ENCODE measurements around the gene CENPA. TPM values are rescaled to one million over a fixed set of nuclear protein-coding genes. Genes with fewer than 3 reads are reported as not detected.

CENPA gene
- total and polyA plus RNA-seq, 12 donors, result 0.20 to 4.5 (median 0.83) TPM; not detected in 4

GRCh38 chr2:26809211-26809610 lies 23.4 kb downstream of the CENPA start:
- Histone ChIP-seq H3K9me3 (replicated peaks in 1 of 3) (no peaks in the 10 kb centered on the region), H3K4me1 (replicated peaks in 1 of 2) (no peaks in the 10 kb centered on the region), H3K36me3 (replicated peaks in 1 of 2) (no peaks in the 10 kb centered on the region), H3K4me3 (no peak overlapping the region), H3K27ac (no peak overlapping the region), H3K27me3 (no peaks in the 10 kb centered on the region)
- intact Hi-C loops (cut with DNase I), result no loop called here
- no peak for DNase-seq
- WGBS, 4 donors, result 79 to 94% (median 89%) methylated on average over 3 of the region's 3 CpGs
- TF ChIP-seq POLR2A (IDR thresholded peaks at IDR 0.05) (no peak), CTCF (IDR thresholded peaks at IDR 0.05) (no peak)

GRCh38 chr2:26809876-26810577 lies 24.2 kb downstream of the CENPA start:
- H3K4me3 ChIP-seq, result no peak overlapping the region
- intact Hi-C loops (cut with DNase I), result no loop called here
- no peaks in the 10 kb centered on the region for H3K4me1 ChIP-seq (replicated peaks in 1 of 2)
- H3K9me3 ChIP-seq (replicated peaks in 1 of 3), result no peaks in the 10 kb centered on the region
- WGBS, 4 donors, result 58 to 62% (median 60%) methylated on average over 6 of the region's 6 CpGs
- no peak for TF ChIP-seq POLR2A (IDR thresholded peaks at IDR 0.05)
- no peaks in the 10 kb centered on the region for H3K36me3 ChIP-seq (replicated peaks in 1 of 2)
- DNase-seq, result no peak
- H3K27ac ChIP-seq, result no peak overlapping the region
- H3K27me3 ChIP-seq, result no peaks in the 10 kb centered on the region

GRCh38 chr2:26811261-26811660 lies 25.4 kb downstream of the CENPA start:
- DNase-seq, result no peak
- TF ChIP-seq POLR2A (IDR thresholded peaks at IDR 0.05), result no peak
- TF ChIP-seq CTCF (IDR thresholded peaks at IDR 0.05), result no peak
- Histone ChIP-seq H3K27me3 (no peaks in the 10 kb centered on the region), H3K36me3 (replicated peaks in 1 of 2) (no peaks in the 10 kb centered on the region), H3K27ac (no peak overlapping the region), H3K9me3 (replicated peaks in 1 of 3) (no peaks in the 10 kb centered on the region), H3K4me1 (replicated peaks in 1 of 2) (no peaks in the 10 kb centered on the region), H3K4me3 (no peak overlapping the region)
- intact Hi-C loops (cut with DNase I), result no loop called here
- 59 to 79% (median 72%) methylated on average over 8 of the region's 8 CpGs for WGBS, 4 donors

GRCh38 chr2:26811791-26812694 lies 26.2 kb downstream of the CENPA start:
- no peak overlapping the region for H3K4me3 ChIP-seq
- DNase-seq, result no peak
- no peaks in the 10 kb centered on the region for H3K9me3 ChIP-seq (replicated peaks in 1 of 3)
- TF ChIP-seq CTCF (IDR thresholded peaks at IDR 0.05) (no peak), POLR2A (IDR thresholded peaks at IDR 0.05) (no peak)
- no peak overlapping the region for H3K27ac ChIP-seq
- no peaks in the 10 kb centered on the region for H3K36me3 ChIP-seq (replicated peaks in 1 of 2)
- no peaks in the 10 kb centered on the region for H3K27me3 ChIP-seq
- no peaks in the 10 kb centered on the region for H3K4me1 ChIP-seq (replicated peaks in 1 of 2)
- 67 to 76% (median 75%) methylated on average over 12 to 14 of the region's 14 CpGs for WGBS, 4 donors
- intact Hi-C loops (cut with DNase I), result no loop called here
